Osteoblast (primary cell): Measurements from ENCODE around the gene ZBTB24. TPM values are rescaled to one million over a fixed set of nuclear protein-coding genes. Genes with fewer than 3 reads are reported as not detected.

ENCODE experiments used
- DNase-seq: peaks from one replicate; pipeline ENCODE4 v3.0.0; 2011; ENCODE audit warnings: low spot score, mixed read lengths; ENCODE audit not compliant: insufficient read length; ENCODE audit errors: missing footprints
- H2AFZ ChIP-seq: 2 replicates; pipeline ENCODE4 v1.6.0; 2011; ENCODE audit warnings: mild to moderate bottlenecking, low read length
- H3K27ac ChIP-seq: 2 replicates; pipeline ENCODE4 v1.5.1; 2011; ENCODE audit warnings: mild to moderate bottlenecking, low read depth, low read length, moderate library complexity
- H3K27me3 ChIP-seq: 2 replicates; pipeline ENCODE4 v1.6.0; 2012; ENCODE audit warnings: mild to moderate bottlenecking, control low read depth, inconsistent platforms, low read length, moderate library complexity; ENCODE audit not compliant: insufficient read depth
- H3K36me3 ChIP-seq: 2 replicates; pipeline ENCODE4 v1.5.1; 2011; ENCODE audit warnings: mild to moderate bottlenecking, low read length, control low read depth, moderate library complexity; ENCODE audit not compliant: insufficient read depth
- H3K4me1 ChIP-seq: 2 replicates; pipeline ENCODE4 v1.5.1; 2011; ENCODE audit warnings: mild to moderate bottlenecking, low read length, control low read depth, moderate library complexity; ENCODE audit not compliant: insufficient read depth
- H3K4me2 ChIP-seq: 2 replicates; pipeline ENCODE4 v1.6.0; 2011; ENCODE audit warnings: mild to moderate bottlenecking, low read length; ENCODE audit not compliant: insufficient read depth
- H3K4me3 ChIP-seq: fragments of 200-600 bp; sonication (generic); 3 replicates; pipeline ENCODE4 v1.5.1; 2012; ENCODE audit warnings: mild to moderate bottlenecking, low read length, inconsistent platforms; ENCODE audit not compliant: insufficient read depth
- H3K79me2 ChIP-seq: 2 replicates; pipeline ENCODE4 v1.6.0; 2012; ENCODE audit warnings: mild to moderate bottlenecking, low read length, control low read depth, inconsistent platforms; ENCODE audit not compliant: insufficient read depth
- H3K9me3 ChIP-seq: 2 replicates; pipeline ENCODE4 v1.5.1; 2011; ENCODE audit warnings: low read depth, low read length, control low read depth
- H4K20me1 ChIP-seq: 2 replicates; pipeline ENCODE4 v1.6.0; 2012; ENCODE audit warnings: mild to moderate bottlenecking, low read length, control low read depth; ENCODE audit not compliant: insufficient read depth
- CTCF ChIP-seq: IDR thresholded peaks from 2 replicates; pipeline ENCODE4 v1.5.1; 2011; ENCODE audit warnings: mild to moderate bottlenecking, low read depth, low read length, moderate library complexity; ENCODE audit errors: extremely low read depth
- total RNA-seq: library from RNA; depleted of rRNA; stranded (reverse); fragments of >200 nt; gene quantifications from 2 replicates; pipeline ENCODE4 v1.2.3, GENCODE V29; 2012

ZBTB24 gene
- total RNA-seq, 1 donor: 8.7 TPM

- Histone ChIP-seq H4K20me1 (peaks cover 5% of the 10 kb centered on the region), H3K27ac (no peak overlapping the region), H2AFZ (no peak overlapping the region), H3K27me3 (no peaks in the 10 kb centered on the region), H3K36me3 (peaks cover 9% of the 10 kb centered on the region), H3K4me2 (no peak overlapping the region), H3K9me3 (no peaks in the 10 kb centered on the region), H3K4me1 (peaks cover 8% of the 10 kb centered on the region), H3K79me2 (no peaks in the 10 kb centered on the region), H3K4me3 (no peak overlapping the region)
- peak; percentile 81 for DNase-seq
- no peak for TF ChIP-seq CTCF
Observed at GRCh38 chr6:109443425-109443950, 39.5 kb downstream of the ZBTB24 start.

- no peak overlapping the region for H3K4me3 ChIP-seq
- peak; percentile 23 for DNase-seq
- peaks cover 5% of the 10 kb centered on the region for H4K20me1 ChIP-seq
- no peak overlapping the region for H2AFZ ChIP-seq
- TF ChIP-seq CTCF: no peak
- H3K36me3 ChIP-seq: peaks cover 9% of the 10 kb centered on the region
- H3K27ac ChIP-seq: no peak overlapping the region
- no peaks in the 10 kb centered on the region for H3K27me3 ChIP-seq
- H3K9me3 ChIP-seq: no peaks in the 10 kb centered on the region
- H3K4me1 ChIP-seq: peaks cover 8% of the 10 kb centered on the region
- no peaks in the 10 kb centered on the region for H3K79me2 ChIP-seq
- no peak overlapping the region for H3K4me2 ChIP-seq
Observed at GRCh38 chr6:109442393-109442924, 40.6 kb downstream of the ZBTB24 start.

GRCh38 chr6:109441069-109441816 lies 41.8 kb downstream of the ZBTB24 start:
- Histone ChIP-seq H3K9me3 (no peaks in the 10 kb centered on the region), H2AFZ (peak overlapping the region; percentile 97), H3K36me3 (peaks cover 9% of the 10 kb centered on the region), H4K20me1 (peaks cover 5% of the 10 kb centered on the region), H3K27me3 (no peaks in the 10 kb centered on the region), H3K79me2 (no peaks in the 10 kb centered on the region), H3K4me1 (peaks cover 8% of the 10 kb centered on the region), H3K27ac (peak overlapping the region; percentile 83), H3K4me2 (peak overlapping the region; percentile 97), H3K4me3 (peak overlapping the region; percentile 91)
- peak; percentile 94 for DNase-seq
- TF ChIP-seq CTCF: peak; percentile 22

GRCh38 chr6:109440331-109441068 lies 42.5 kb downstream of the ZBTB24 start, which contains the start of the genes PPIL6 and SMPD2:
Gene PPIL6, minus strand, starts transcription at chr6:109440628. Its CDS starts 38 bp downstream, at chr6:109440590.
Gene SMPD2, plus strand, starts transcription at chr6:109440724. Its CDS starts 398 bp downstream, at chr6:109441122.
- H3K9me3 ChIP-seq: no peaks in the 10 kb centered on the region
- H3K4me3 ChIP-seq: peak within 1 kb of the TSS; percentile 91
- peaks cover 5% of the 10 kb centered on the region for H4K20me1 ChIP-seq
- H3K79me2 ChIP-seq: no peaks in the 10 kb centered on the region
- no peaks in the 10 kb centered on the region for H3K27me3 ChIP-seq
- peak within 1 kb of the TSS; percentile 97 for H2AFZ ChIP-seq
- no peak for TF ChIP-seq CTCF
- peaks cover 8% of the 10 kb centered on the region for H3K4me1 ChIP-seq
- peak within 1 kb of the TSS; percentile 83 for H3K27ac ChIP-seq
- H3K4me2 ChIP-seq: peak within 1 kb of the TSS; percentile 97
- peak; percentile 98 for DNase-seq
- peaks cover 9% of the 10 kb centered on the region for H3K36me3 ChIP-seq
